Measurements from ENCODE around the gene NOP9.
A peak's percentile ranks its signal among the peaks of the same experiment; 100 is the strongest.

DNA sequence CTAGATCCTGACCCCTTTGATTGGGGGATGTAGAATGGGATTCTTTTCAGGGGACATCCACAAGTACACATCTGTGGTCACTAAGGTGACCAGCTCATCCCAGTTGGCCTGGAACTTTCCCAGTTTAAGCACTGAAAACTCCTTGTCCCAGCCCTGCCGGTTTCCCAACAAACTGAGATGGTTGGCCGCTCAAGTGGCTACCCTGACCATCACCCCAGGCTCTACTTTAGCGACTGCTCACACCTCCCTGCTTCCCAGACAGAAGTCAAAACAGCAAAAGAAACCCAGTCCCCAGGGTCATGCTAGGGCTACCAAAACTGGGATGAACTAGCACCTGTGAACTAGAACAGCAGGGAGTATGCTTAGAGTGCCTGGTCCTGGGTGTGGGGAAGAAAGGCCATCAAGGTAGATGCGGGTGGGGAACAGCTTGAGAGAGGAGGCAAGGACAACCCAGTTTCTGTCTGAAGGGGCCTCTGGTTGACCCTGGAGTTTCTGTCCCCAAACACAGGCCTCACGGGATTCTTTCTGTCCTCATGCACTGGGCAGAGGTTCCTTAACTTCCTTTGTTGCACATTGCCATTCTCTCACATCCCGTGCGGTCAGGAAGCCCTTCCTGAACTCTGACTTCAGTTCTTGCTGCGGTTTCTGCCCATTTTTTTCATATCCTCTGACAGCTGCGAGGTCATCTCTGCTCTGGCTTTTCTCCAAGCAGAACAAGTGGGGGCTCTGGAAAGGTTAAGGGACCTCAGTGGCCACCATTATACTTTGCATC is 13.3 kb downstream of the NOP9 start:
- TF ChIP-seq POLR2AphosphoS5 (IDR thresholded peaks at IDR 0.05), result peak in 1 of 3 donors; percentile 28
- TF ChIP-seq POLR2A (IDR thresholded peaks at IDR 0.05), result no peak

Measured in transverse colon (tissue), 3 donors.